ENCODE data around the gene CYBC1. TPM values are rescaled to one million over a fixed set of nuclear protein-coding genes. Genes with fewer than 3 reads are reported as not detected.

Gene CYBC1
- total and polyA plus RNA-seq, 3 donors from 2014 or later, result 46.3 to 88.2 (median 61.1) TPM

DNA sequence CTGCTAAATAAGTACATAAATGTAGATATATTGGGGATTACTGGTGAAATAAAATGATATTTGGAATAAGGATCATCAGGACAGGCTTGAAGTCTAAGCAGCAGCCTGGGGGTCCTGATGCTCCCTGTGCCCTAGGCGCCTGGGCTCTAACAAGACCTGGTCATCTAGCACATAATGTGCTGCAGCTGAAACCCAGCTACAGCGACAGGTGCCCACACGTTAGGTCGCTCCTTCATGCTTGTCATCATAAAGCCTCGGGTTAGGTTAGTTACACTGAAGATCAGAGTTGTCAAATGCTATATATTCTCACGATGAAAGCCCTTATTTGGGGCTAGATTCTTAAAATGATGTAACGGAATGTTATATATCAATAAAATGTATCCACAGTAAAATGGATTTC, 19.5 kb upstream of the CYBC1 start:
- Histone ChIP-seq H3K27me3 (no peaks in the 10 kb centered on the region), H3K27ac (no peak overlapping the region), H3K36me3 (ENCODE audit: low read depth, missing control alignments) (peaks cover 3% of the 10 kb centered on the region), H3K4me3 (no peak overlapping the region), H3K4me1 (no peaks in the 10 kb centered on the region), H3K9me3 (no peaks in the 10 kb centered on the region)
- intact Hi-C loops (cut with DNase I; ENCODE audit: low total_unique reads), result no loop called here
- DNase-seq, result no peak
- TF ChIP-seq, protein P1, sequence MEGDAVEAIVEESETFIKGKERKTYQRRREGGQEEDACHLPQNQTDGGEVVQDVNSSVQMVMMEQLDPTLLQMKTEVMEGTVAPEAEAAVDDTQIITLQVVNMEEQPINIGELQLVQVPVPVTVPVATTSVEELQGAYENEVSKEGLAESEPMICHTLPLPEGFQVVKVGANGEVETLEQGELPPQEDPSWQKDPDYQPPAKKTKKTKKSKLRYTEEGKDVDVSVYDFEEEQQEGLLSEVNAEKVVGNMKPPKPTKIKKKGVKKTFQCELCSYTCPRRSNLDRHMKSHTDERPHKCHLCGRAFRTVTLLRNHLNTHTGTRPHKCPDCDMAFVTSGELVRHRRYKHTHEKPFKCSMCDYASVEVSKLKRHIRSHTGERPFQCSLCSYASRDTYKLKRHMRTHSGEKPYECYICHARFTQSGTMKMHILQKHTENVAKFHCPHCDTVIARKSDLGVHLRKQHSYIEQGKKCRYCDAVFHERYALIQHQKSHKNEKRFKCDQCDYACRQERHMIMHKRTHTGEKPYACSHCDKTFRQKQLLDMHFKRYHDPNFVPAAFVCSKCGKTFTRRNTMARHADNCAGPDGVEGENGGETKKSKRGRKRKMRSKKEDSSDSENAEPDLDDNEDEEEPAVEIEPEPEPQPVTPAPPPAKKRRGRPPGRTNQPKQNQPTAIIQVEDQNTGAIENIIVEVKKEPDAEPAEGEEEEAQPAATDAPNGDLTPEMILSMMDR (IDR thresholded peaks at IDR 0.05), result no peak
- TF ChIP-seq POLR2A (IDR thresholded peaks at IDR 0.05), result no peak
- WGBS, 2 donors, result 95 to 98% methylated on average over 7 of the region's 7 CpGs

DNA sequence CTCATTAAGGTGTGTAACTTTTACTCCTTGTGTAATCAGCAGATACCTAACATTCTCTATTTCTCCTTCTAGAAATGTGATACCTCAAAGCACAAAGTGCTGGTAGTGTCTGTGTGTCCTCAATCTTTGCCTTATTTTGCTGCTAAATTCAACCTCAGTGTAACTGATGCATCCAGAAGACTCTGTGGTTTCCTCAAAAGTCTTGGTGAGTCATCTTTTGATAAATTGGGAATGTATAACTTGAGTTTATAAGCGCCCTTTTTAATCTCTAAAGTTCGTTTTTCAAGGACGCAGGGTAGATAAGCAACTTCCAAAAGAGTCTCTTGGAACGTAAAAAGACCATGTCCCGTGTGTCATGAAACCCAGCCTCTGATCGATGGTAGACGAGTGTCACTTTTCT, 18.1 kb upstream of the CYBC1 start:
- DNase-seq, result no peak
- WGBS, 2 donors, result 62 to 81% methylated on average over 7 of the region's 7 CpGs
- Histone ChIP-seq H3K27ac (no peak overlapping the region), H3K9me3 (no peaks in the 10 kb centered on the region), H3K27me3 (no peaks in the 10 kb centered on the region), H3K4me1 (no peaks in the 10 kb centered on the region), H3K4me3 (no peak overlapping the region), H3K36me3 (ENCODE audit: low read depth, missing control alignments) (peaks cover 3% of the 10 kb centered on the region)
- TF ChIP-seq, protein P1 (IDR thresholded peaks at IDR 0.05), result no peak
- no peak for TF ChIP-seq POLR2A (IDR thresholded peaks at IDR 0.05)
- intact Hi-C loops (cut with DNase I; ENCODE audit: low total_unique reads), result no loop called here

DNA sequence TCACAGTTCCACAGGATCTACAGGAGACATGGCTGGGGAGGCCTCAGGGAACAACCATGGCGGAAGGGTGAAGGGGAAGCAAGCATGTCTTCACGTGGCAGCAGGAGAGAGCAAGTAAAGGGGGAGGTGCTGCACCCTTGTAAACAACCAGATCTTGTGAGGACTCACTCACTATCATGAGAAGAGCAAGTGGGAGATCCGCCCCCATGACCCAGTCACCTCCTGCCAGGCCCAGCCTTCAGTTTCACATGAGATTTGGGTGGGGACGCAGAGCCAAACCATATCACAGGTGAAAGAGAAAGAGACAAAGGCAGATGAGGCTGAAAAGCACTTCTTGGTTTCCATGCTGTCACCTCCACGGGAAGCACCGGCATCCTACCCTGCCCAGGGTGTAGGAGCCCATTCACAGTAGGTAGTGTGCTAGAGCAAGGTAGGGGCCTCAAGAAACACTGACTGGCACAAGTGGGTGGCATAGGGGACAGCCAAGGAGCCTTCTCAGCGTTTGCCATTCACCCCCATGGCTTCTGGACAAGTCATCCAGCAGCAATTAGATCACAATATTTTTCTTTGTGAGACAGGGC, 14.6 kb upstream of the CYBC1 start:
- Histone ChIP-seq H3K9me3 (no peaks in the 10 kb centered on the region), H3K4me3 (no peak overlapping the region), H3K27me3 (no peaks in the 10 kb centered on the region), H3K27ac (no peak overlapping the region), H3K36me3 (ENCODE audit: low read depth, missing control alignments) (peaks cover 3% of the 10 kb centered on the region), H3K4me1 (peaks cover 3% of the 10 kb centered on the region)
- DNase-seq, result no peak
- no peak for TF ChIP-seq POLR2A (IDR thresholded peaks at IDR 0.05)
- TF ChIP-seq, protein P1 (IDR thresholded peaks at IDR 0.05), result no peak
- intact Hi-C loops (cut with DNase I; ENCODE audit: low total_unique reads), result no loop called here
- WGBS, 2 donors, result 84 to 93% methylated on average over 7 of the region's 7 CpGs

DNA sequence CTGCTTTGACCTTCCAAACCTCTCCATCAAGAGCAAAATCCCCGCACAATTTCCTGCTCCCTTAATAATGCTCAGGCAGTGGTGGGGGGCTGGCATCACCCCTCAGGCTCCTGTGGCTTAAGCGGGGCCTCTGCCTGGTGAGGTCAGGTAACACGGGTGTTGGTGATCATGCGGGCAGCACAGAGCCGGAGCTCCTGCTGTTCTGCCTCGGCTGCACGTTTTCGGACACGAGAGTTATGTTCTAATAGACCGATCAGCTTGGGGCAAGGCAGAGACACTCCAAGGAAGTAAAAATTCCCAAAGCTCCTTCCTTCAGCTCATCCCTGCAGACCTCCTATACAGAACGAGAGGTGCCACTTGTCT, 14.0 kb upstream of the CYBC1 start:
- no peak overlapping the region for H3K4me3 ChIP-seq
- H3K36me3 ChIP-seq (ENCODE audit: low read depth, missing control alignments), result peaks cover 3% of the 10 kb centered on the region
- DNase-seq, result no peak
- intact Hi-C loops (cut with DNase I; ENCODE audit: low total_unique reads), result no loop called here
- H3K27ac ChIP-seq, result no peak overlapping the region
- TF ChIP-seq, protein P1 (IDR thresholded peaks at IDR 0.05), result no peak
- TF ChIP-seq POLR2A (IDR thresholded peaks at IDR 0.05), result no peak
- WGBS, 2 donors, result 90 to 91% methylated on average over 10 to 11 of the region's 11 CpGs
- no peaks in the 10 kb centered on the region for H3K27me3 ChIP-seq
- H3K4me1 ChIP-seq, result peaks cover 6% of the 10 kb centered on the region
- H3K9me3 ChIP-seq, result no peaks in the 10 kb centered on the region

DNA sequence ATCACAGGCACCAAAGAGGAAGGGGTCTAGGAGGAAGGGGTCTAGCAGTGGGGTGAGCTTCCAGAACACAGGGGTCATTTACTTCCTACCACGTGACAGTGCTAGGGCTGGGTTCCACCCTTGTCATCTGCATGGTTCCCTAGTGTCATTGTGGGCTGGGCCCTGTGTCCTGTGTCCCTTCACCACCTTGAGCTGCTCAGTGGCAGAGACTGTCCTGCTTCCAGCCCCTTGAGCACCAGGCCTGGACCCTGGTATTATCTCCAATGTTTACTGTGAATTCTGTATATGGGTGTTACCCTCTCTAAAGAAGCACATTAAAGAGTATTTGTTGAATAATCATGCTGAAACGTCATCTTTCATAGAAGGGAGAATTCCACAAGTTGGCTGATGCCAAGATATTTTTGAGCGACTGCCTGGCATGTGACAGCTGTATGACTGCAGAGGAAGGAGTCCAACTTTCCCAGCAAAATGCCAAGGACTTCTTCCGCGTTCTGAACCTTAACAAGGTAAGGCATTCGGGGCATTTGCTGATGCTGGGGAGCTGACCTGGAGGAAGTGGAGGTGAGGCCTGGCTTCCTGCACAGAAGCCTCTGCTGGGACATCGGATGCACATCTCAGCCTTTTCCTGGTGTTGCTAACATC, 13.5 kb upstream of the CYBC1 start:
- Histone ChIP-seq H3K4me3 (no peak overlapping the region), H3K4me1 (peaks cover 10% of the 10 kb centered on the region), H3K36me3 (ENCODE audit: low read depth, missing control alignments) (peaks cover 3% of the 10 kb centered on the region), H3K27me3 (no peaks in the 10 kb centered on the region), H3K9me3 (no peaks in the 10 kb centered on the region), H3K27ac (no peak overlapping the region)
- WGBS, 2 donors, result 74 to 83% methylated on average over 7 of the region's 7 CpGs
- intact Hi-C loops (cut with DNase I; ENCODE audit: low total_unique reads), result no loop called here
- DNase-seq, result no peak
- TF ChIP-seq POLR2A (IDR thresholded peaks at IDR 0.05), result no peak
- TF ChIP-seq, protein P1 (IDR thresholded peaks at IDR 0.05), result no peak

Measured in testis (tissue), 3 donors.